ENCODE data around the gene UXT.

Gene UXT

GRCh38 chrX:47651043-47651905 lies 7.7 kb downstream of the UXT start (continued):
- TF ChIP-seq PRDM2 (tag by site-specific recombination; IDR thresholded peaks at IDR 0.05; ENCODE audit: borderline replicate concordance), result no peak
- no peak for TF ChIP-seq PRDM1 (tag by site-specific recombination; IDR thresholded peaks at IDR 0.05)
- TF ChIP-seq ZNF148 (tag by site-specific recombination; IDR thresholded peaks at IDR 0.05; ENCODE audit: borderline replicate concordance), result no peak
- no peak for TF ChIP-seq ZNF518A (tag by site-specific recombination; conservative IDR thresholded peaks at IDR 0.05; ENCODE audit: low read depth)
- no peak for TF ChIP-seq ZBTB7A (tag by site-specific recombination; IDR thresholded peaks at IDR 0.05; ENCODE audit: low read depth)
- no peak for TF ChIP-seq ZNF621 (tag by site-specific recombination; IDR thresholded peaks at IDR 0.05)
- TF ChIP-seq ZBTB8A (tag by site-specific recombination; IDR thresholded peaks at IDR 0.05), result peak; percentile 85
- peak; percentile 1; the same call in 1 of the 2 replicates for TF ChIP-seq KLF10 (tag by site-specific recombination; IDR thresholded peaks at IDR 0.05)
- TF ChIP-seq HOXD13 (CRISPR knock-in tag; IDR thresholded peaks at IDR 0.05; ENCODE audit: borderline replicate concordance), result no peak
- peak; percentile 16 for TF ChIP-seq ZNF335 (tag by site-specific recombination; conservative IDR thresholded peaks at IDR 0.05)
- TF ChIP-seq REST (tag by site-specific recombination; IDR thresholded peaks at IDR 0.05), result no peak
- TF ChIP-seq ZNF311 (tag by site-specific recombination; IDR thresholded peaks at IDR 0.05; ENCODE audit: borderline replicate concordance), result no peak
- TF ChIP-seq ZNF362 (tag by site-specific recombination; IDR thresholded peaks at IDR 0.05), result no peak
- no peak; the same call in 1 of the 2 replicates for TF ChIP-seq ZBTB11 (tag by site-specific recombination; conservative IDR thresholded peaks at IDR 0.05; ENCODE audit: low read depth)
